ENCODE data around the gene MSI2. TPM values are rescaled to one million over a fixed set of nuclear protein-coding genes. Genes with fewer than 3 reads are reported as not detected.

Gene MSI2
- total RNA-seq, 2 experiments from 2014 or later: 59.6 to 61.7 TPM

DNA sequence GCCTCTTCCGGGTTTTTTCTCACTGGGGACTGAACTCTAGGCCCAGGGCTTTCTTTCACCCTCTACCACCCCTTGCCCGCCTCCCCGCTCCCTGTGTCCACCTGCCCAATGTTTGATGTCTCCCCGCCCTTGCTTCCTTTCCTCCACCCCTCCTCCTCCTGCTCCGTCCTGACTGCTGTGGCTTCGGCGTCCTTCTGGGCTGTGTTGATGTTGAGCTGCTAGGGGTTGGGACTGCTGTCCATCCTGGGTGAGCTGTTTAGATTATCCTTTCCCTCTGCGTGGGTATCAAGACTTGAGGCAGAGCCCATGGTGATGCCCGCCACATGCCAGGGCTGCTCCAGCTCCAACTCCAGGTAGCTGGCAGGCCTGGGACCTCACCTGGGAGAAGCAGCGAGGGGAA lies 371.3 kb downstream of the MSI2 start:
- intact Hi-C loops (cut with micrococcal nuclease): no loop called here
- H3K27ac Mint-ChIP-seq: no peak overlapping the region

DNA sequence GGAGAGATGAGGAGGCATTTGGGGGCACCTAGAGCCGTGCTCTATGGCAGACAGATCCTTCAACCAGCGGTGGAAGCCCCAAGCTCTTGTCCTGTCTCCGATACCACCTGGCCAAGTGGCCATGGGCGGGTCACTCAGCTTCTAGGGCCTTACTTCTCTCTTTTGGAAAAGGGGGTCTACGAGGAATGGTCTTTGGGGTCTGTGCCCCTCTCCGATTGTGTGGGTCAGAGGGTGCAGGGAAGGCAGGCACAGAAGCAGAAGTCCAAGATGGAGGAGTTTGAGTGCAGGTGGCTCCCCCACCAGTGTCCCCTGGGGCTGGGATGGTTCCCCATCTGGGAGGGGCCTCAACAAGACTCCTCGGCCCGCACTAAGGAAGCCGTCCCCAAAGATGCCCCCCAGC lies 372.1 kb downstream of the MSI2 start:
- intact Hi-C loops (cut with micrococcal nuclease): no loop called here
- H3K4me1 Mint-ChIP-seq (ENCODE audit: low read depth): peaks cover 11% of the 10 kb centered on the region
- no peaks in the 10 kb centered on the region for H3K9me3 Mint-ChIP-seq
- no peak for DNase-seq
- no peak overlapping the region for H3K4me3 Mint-ChIP-seq
- TF ChIP-seq, protein P1, sequence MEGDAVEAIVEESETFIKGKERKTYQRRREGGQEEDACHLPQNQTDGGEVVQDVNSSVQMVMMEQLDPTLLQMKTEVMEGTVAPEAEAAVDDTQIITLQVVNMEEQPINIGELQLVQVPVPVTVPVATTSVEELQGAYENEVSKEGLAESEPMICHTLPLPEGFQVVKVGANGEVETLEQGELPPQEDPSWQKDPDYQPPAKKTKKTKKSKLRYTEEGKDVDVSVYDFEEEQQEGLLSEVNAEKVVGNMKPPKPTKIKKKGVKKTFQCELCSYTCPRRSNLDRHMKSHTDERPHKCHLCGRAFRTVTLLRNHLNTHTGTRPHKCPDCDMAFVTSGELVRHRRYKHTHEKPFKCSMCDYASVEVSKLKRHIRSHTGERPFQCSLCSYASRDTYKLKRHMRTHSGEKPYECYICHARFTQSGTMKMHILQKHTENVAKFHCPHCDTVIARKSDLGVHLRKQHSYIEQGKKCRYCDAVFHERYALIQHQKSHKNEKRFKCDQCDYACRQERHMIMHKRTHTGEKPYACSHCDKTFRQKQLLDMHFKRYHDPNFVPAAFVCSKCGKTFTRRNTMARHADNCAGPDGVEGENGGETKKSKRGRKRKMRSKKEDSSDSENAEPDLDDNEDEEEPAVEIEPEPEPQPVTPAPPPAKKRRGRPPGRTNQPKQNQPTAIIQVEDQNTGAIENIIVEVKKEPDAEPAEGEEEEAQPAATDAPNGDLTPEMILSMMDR (IDR thresholded peaks at IDR 0.05): no peak
- peaks cover 16% of the 10 kb centered on the region for H3K36me3 Mint-ChIP-seq (ENCODE audit: low read depth)
- no peak for ATAC-seq
- POLR2A ChIA-PET: no interaction called here
- H3K27ac Mint-ChIP-seq: no peak overlapping the region
- H3K27me3 Mint-ChIP-seq: no peaks in the 10 kb centered on the region
- CTCF ChIA-PET: interaction anchor here (1.4 kb wide), 1 partner anchor 31 kb away, joined by 3 read pairs; no protein-coding TSS in a partner anchor

More for the DNA sequence above, 371.3 kb downstream of the MSI2 start:
- H3K36me3 Mint-ChIP-seq (ENCODE audit: low read depth): peaks cover 12% of the 10 kb centered on the region
- ChIA-PET POLR2A (interaction anchor here (0.7 to 0.8 kb wide), 2 partner anchors 28 to 380 kb away, joined by 3 read pairs; no protein-coding TSS in a partner anchor), CTCF (interaction anchor here (1.4 kb wide), 1 partner anchor 30 kb away, joined by 3 read pairs; no protein-coding TSS in a partner anchor)
- no peak overlapping the region for H3K4me3 Mint-ChIP-seq
- ATAC-seq (no peak), DNase-seq (no peak)
- no peaks in the 10 kb centered on the region for H3K27me3 Mint-ChIP-seq
- peaks cover 19% of the 10 kb centered on the region for H3K4me1 Mint-ChIP-seq (ENCODE audit: low read depth)
- TF ChIP-seq, protein P1 (IDR thresholded peaks at IDR 0.05): no peak
- H3K9me3 Mint-ChIP-seq: no peaks in the 10 kb centered on the region

DNA sequence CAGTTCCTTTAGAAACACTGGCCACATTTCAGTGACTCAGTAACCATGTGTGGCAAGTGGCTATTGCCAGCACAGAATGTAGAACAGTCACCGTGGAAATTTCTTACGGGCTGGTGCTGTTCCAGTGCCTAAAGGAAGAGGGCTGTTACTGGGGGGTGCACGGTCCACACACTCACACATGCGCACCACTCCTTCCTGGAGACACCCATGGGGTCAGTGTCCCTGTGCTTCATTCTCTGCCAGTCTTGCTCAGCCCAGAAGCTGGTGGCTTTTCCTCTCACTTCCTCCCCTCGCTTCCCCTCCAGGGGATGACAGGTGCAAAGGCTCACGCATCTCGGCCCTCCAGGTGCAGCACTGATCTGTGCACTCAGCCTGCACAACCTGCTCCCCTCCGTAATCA lies 373.1 kb downstream of the MSI2 start:
- Mint-ChIP-seq H3K4me3 (no peak overlapping the region), H3K27ac (no peak overlapping the region), H3K27me3 (no peaks in the 10 kb centered on the region), H3K36me3 (ENCODE audit: low read depth) (peaks cover 23% of the 10 kb centered on the region), H3K9me3 (peaks cover 1% of the 10 kb centered on the region), H3K4me1 (ENCODE audit: low read depth) (peaks cover 3% of the 10 kb centered on the region)
- intact Hi-C loops (cut with micrococcal nuclease): no loop called here
- DNase-seq (no peak), ATAC-seq (no peak)
- ChIA-PET POLR2A (no interaction called here), CTCF (no interaction called here)
- TF ChIP-seq, protein P1 (IDR thresholded peaks at IDR 0.05): no peak

DNA sequence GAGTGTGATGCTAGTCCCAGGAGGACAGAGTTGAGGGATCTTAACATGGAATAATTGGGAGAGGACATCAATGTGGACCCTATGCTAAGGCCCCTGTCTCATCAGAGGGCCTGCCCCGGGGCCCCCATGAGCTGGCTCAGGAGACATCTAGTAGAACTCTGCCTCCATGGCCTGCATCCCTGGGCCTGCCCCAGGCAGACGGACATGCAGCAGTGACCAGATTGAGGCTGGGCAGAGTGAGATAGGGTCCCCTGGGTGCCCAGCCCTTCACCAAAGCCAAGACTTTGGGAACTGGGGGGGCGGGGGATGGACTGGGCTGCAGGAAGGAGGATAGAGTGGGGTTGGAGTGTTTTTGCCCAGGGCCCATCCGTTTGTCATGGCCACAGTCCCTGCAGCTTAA lies 373.6 kb downstream of the MSI2 start:
- CTCF ChIA-PET: no interaction called here
- TF ChIP-seq, protein P1 (IDR thresholded peaks at IDR 0.05): no peak
- POLR2A ChIA-PET: no interaction called here
- intact Hi-C loops (cut with micrococcal nuclease): no loop called here
- ATAC-seq (no peak), DNase-seq (no peak)
- no peaks in the 10 kb centered on the region for H3K4me1 Mint-ChIP-seq (ENCODE audit: low read depth)
- no peak overlapping the region for H3K4me3 Mint-ChIP-seq
- peaks cover 23% of the 10 kb centered on the region for H3K36me3 Mint-ChIP-seq (ENCODE audit: low read depth)
- no peaks in the 10 kb centered on the region for H3K27me3 Mint-ChIP-seq
- no peak overlapping the region for H3K27ac Mint-ChIP-seq
- peaks cover 1% of the 10 kb centered on the region for H3K9me3 Mint-ChIP-seq

DNA sequence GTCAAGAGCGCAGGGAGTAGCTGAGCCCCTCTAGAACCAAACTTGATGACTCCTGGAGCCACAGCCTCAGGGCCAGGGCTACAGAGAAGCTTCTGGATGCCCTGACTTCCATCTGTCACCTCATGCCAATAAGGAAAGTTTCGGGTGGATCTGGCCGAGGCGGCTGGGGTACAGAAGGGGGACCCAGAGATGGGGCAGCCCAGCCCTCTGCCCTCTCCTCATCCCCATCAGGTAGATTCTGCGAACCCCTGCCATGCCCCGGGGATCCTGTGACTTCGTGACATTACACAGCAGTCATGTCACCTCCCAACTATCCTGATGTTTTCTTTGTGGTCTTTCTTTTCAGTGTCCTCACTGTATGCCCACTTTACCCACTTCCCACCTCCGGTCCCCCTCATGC lies 374.4 kb downstream of the MSI2 start:
- POLR2A ChIA-PET: interaction anchor here (2.3 kb wide), 1 partner anchor 10 kb away, joined by 7 read pairs; no protein-coding TSS in a partner anchor
- no peak overlapping the region for H3K4me3 Mint-ChIP-seq
- TF ChIP-seq, protein P1 (IDR thresholded peaks at IDR 0.05): no peak
- H3K27me3 Mint-ChIP-seq: no peaks in the 10 kb centered on the region
- ATAC-seq (no peak), DNase-seq (no peak)
- H3K9me3 Mint-ChIP-seq: peaks cover 1% of the 10 kb centered on the region
- no peaks in the 10 kb centered on the region for H3K4me1 Mint-ChIP-seq (ENCODE audit: low read depth)
- CTCF ChIA-PET: interaction anchor here (1.7 kb wide), 1 partner anchor 41 kb away, joined by 6 read pairs; no protein-coding TSS in a partner anchor
- no peak overlapping the region for H3K27ac Mint-ChIP-seq
- intact Hi-C loops (cut with micrococcal nuclease): no loop called here
- peaks cover 23% of the 10 kb centered on the region for H3K36me3 Mint-ChIP-seq (ENCODE audit: low read depth)

All from activated CD8-positive, alpha-beta T cell treated with anti-CD3 and anti-CD28 coated beads for 36 hours (primary cell).